Fibroblast of upper back skin (primary cell): ENCODE measurements around the gene RPL5.

Experiments
- DNase-seq: peaks from one replicate; pipeline ENCODE4 v3.0.0-alpha.2; 2013

RPL5 gene

DNA sequence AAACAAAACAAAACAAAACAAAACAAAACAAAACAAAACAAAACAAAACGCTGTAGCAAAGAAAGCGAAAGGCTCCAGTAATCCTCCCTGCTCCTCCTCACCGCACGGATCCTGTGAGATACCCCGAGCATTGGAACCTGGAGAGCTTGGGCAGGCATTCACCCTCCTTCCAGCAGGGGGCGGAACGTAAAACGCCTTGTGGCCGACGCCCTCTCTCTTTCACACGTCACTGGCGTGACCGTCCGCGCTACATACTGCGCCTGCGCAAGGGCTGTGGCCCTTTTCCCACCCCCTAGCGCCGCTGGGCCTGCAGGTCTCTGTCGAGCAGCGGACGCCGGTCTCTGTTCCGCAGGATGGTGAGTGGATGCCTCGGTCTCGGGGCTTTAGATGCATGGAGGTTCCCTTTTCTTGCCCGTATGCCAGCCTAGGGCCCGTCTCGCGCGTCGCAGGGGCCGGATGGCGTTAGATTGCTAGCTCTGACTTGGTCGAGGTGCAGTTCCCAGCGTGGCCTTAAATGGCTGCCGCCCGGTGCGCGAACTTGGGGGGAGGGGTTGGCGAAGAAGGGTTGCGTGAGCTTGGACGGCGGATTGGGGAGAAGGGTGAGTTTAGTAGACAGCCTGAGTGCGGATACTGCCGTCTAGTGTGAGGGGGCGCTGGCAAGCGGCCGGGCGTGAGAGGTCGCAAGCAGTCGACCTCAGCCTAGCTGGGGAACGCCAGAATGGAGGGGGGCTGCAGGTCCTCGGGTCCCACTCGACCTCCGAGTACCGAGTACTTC is at the start of gene RPL5:
Gene RPL5, plus strand, starts transcription at position 279 of the 775 bp plus-strand sequence. Its CDS starts 75 bp downstream, at position 354.
- DNase-seq, result peak; percentile 97

DNA sequence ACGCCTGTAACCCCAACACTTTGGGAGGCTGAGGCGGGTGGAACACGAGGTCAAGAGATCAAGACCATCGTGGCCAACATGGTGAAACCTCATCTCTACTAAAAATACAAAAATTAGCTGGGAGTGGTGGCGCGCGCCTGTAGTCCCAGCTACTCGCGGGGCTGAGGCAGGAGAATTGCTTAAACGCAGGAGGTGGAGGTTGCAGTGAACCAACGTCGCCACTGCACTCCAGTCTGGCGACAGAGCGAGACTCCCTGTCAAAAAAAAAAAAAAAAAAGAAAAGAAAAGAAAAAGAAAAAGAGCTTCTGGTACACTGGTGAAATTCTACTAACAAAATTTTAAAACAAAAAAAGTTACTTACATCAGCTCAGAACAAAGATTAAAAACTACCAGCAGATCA is 48.3 kb upstream of the RPL5 start:
- peak; percentile 3 for DNase-seq

DNA sequence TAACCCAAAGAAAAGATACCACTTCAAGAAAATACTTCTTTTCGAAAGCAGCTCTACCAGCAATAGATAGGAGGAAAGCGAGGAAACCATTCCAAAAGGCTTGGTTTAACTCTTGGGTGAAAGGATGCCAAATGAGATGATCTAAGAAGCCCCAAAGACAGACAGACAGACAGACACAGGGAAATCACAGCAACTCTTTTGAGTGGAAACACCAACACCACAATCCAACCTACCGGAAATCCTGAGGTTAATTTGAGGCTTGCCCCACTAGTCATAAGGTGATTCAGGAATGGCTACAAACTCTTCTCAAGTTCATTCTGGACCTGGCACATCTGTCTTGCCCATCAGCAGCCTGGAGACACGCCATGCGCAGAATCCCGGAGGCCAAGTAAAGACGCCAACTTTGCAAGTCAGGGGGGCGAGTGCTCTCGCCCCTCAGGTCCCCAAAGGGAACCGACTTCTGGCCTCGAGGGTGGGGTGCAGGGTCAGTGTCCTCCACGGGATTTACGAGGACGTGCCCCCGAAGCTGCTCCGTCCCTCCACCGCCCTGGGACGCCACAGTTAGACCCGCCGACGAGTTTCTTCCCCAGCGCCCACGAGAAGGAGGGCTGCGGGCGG is 47.7 kb upstream of the RPL5 start:
- DNase-seq, result peak; percentile 53

DNA sequence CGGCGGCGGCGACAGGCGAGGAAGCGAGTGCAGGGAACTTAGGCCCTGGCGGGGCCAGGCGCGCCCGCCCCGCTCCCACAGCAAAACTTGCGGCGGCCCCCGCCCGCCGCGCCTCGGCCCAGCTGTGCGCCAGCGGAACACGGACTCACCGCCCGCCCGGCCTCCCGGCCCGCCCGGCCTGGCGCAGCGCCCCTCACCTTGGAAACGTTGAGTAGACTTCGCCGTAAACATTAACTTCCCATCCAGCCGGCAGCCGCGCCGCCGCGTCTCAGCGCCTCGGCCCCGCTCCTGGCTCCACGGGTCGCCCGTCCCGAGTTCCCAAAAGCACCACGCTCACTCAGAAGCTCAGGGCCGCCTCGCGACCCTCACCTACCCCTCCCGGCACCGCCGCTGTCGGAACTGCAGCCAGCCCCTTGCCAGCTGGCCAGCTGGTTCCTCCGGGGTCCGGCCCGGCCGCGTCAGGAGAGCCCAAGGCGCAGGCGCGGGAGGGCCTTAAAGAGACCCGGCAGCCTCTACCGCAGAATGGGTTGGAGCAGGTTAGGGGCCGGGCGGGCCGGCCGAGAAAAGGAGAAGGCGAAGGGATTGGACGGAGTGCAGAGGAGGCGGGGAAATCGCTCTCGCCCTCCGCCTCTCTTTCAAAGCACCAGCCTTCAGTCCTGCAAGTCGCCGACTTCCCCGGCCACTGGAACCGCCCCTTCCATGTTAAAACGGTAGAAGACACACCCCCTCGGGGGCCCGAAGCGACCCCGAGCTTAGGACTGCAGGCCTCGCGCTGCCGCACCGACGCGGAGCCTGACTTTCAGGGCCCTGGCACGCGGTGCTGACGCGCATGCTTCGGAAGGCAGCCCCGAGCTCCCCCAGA is 47.0 kb upstream of the RPL5 start, which contains the start of gene EVI5:
Gene EVI5, minus strand, starts transcription at position 470 of the 862 bp plus-strand sequence. CDS start 48,562 bp downstream, outside the sequence.
- DNase-seq, result peak; percentile 96

DNA sequence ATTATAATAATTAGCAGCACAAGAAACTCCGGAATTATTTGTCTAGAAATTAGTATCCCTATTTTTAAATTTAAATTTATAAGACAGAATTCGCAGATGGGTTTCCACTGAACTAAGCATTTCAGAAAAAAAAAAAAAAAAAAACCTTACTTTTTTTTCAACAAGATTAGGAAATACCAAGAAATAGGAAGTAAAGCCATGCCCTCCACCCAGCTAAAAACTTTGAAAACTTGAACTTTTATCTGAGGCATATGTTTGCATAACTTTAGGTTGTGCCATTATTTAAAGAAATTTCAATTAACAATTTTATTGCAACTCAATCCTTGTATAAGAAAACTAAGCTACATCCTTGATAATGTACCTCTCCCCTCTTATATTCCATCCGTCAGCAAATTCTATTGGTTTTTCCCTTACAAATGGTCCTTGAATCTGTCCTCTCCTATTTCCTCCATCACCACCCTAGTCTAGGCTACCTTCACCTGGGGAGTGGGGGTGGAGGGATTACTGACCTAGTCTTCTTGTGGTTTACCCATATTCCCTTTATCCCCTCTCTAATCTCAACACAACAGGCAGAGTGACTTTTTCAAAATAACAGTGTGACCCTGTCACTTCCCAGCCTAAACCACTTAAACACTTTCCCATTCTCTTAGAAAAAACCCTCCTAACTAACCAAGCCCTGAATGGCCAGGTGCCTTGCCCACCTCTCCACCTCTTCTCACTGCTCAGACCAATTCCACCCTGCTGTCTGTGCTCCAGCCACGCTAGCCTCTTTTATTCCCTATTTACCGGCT is 45.5 kb upstream of the RPL5 start:
- no peak for DNase-seq

DNA sequence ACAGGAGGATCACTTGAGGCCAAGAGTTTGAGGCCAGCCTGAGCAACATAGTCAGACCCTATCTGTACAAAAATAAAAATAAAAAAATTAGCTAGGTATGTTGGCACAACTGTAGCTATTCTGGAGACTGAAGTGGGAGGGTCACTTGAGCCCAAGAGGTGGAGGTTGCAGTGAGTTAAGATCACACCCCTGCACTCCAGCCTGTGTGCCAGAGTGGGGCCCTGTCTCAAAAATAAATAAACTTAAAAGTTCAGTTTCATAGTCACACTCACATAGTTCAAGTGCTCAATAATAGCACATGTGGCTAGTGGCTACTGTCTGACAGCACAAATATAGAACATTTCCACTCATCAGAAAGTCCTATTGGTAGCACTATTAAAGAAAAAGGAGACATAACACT is 41.8 kb upstream of the RPL5 start:
- no peak for DNase-seq

DNA sequence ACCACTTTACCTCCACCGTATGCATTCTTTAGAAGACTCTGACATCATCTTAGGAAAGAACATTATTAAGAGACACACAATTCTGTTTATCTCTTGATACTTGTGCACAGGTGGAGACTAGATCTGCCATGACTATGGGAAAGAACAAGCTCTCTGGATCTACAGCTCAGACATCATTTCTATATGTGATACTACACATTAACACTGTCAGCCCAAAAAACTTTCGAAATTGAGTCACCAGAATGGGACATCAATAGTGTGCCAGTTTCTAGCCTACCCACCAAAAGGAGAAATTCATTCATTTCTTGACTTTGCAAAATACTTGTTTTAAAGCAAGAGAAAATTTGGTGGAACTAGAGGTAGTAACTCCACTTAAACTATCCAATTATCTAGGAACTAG is 41.0 kb upstream of the RPL5 start:
- DNase-seq, result no peak

DNA sequence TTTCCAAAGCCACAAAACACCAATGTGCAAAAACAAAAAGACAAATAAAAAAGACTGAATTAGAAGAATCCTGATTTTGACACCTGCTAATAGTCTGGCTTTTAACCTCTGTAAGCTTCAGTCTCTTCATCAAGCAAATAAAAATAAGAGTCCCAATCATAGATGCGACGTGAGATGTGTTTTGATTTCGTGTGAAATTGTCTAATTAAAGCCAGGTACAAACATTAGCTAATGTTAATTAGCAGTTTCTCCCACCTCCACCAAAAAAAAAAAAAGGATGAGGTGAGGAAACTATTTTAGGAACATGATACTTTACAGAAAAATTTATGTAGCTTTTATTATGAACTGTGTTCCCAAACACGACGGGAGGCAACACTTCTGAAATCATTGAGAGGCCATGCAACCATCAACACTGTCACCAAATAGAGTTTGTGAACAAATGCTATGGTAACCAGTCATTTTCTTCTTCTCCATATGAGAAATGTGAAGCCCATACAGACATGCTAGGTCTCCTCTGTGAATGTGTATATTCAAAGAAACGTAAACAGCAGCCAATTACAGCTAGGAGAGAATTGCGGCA is 40.3 kb upstream of the RPL5 start:
- no peak for DNase-seq

DNA sequence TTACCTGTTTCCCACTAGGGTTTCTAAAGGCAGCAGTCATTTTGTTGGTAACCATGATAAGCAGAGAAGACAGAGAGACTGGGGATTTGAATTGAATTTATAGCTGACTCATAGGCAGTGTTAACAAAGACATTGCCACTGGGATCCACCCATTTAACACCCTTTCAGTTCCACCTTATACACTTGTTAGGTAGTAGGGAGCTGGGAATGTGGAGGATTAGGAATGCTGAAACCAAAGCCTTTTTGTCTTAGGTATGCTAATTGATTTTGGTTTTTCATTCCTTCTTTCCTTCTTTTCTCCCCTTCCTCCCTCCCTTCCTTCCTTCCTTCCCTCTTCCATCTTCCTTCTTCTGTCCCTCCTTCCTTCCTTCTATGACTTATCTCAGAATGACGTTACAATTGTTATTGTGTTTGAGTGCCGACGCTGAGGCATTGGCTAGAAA is 39.5 kb upstream of the RPL5 start:
- no peak for DNase-seq

DNA sequence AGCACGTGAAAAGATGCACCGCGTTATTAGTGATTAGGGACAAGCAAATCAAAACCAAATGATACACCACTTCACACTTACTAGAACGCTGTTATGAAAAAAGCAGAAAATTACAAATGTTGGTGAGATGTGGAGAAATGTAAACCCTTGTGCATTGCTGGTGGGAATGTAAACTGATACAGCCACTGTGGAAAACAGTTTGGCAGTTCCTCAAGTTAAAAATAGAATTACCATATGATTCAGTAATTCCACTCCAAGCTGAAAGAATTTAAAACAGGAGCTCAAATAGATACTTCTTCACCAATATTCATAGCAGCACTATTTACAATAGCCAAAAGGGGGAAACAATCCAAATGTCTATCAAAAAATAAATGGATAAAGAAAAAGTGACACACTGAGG is 36.7 kb upstream of the RPL5 start:
- DNase-seq, result peak; percentile 72

DNA sequence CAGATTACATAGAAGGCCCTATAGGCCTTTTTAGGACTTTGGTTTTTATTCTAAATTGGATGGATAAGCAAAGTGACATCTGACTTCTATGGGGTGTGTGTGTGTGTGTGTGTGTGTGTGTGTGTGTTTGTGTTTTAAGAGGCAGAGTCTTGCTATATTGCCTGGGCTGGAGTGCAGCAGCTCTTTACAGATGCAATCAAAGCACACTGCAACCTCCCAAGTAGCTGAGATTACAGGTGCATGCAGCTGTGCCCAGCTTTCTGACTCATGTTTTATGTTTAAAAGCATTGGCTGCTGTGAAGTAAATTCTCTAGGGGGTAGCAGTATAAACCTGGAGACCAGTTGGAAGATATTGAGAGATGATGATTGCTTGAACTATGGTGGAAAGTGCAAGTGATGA is 34.5 kb upstream of the RPL5 start:
- peak; percentile 15 for DNase-seq

DNA sequence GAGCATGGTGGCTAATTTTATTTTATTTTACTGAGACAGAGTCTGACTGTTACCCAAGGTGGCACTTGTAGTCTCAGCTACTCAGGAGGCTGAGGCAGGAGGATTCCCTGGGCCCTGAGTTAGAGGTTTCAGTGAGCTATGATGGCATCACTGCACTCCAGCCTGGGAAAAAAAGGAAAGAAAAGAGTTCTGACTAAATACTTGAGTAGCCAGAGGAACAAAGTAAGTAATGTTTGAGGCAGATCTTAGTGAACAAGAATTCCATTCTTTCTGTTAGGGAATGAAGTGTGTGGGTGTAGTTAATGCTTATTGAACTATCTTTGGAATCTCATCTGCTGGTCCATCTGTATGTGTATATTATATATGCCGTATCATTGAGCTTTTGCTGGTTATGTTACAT is 33.9 kb upstream of the RPL5 start:
- peak; percentile 37 for DNase-seq

DNA sequence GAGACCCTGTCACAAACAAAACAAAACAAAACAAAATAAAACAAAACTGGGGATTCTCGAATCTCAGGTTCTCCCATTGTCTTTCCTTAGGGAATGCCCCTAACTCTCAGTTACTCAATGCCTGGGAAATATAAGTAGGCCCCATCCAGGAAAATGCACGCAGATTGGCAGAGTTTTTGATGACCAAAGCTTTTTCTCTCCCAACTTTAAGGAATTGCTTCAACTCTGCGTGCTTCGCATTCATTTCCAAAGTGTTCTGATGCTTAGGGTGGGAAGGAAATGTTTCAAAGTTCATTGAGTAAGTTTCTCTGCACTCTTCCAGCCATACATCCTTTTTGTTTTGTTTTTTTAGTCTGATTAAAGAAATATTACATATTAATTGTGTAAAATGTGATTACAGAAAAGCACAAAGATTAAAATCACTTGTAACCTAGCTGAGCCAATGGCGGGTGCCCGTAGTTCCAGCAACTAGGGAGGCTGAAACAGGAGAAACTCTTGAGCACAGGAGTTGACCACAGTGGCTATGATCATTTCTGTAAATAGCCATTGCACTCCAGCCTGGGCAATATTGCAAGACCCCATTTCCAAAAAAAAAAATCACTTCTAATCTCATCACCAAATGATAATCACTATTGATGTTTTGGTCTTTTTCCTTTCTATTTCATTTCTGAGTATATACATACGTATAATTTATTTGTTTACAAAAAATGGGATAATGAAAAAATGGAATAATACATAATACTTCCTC is 28.5 kb upstream of the RPL5 start:
- DNase-seq, result no peak

DNA sequence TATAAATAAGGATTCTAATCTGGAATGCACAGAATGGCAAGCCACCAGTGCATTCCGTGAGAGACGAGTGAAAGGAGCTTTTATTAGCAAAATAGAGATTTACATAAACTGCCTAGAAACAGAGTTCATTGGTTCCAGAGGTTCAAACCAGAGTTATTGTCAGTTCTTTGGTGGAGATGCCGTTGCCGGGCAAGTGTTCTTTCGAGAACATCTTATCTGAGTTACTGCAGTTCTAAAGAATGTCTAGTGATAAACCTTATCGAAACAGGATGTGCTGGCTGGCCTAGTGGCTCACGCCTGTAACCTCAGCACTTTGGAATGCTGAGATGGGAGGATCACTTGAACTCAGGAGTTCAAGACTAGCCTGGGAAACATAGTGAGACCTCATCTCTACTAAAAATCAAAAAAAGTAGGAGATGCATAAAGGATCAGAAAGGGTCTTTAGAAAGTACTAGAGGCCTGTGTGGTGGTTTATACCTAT is 27.1 kb upstream of the RPL5 start:
- DNase-seq, result peak; percentile 82

DNA sequence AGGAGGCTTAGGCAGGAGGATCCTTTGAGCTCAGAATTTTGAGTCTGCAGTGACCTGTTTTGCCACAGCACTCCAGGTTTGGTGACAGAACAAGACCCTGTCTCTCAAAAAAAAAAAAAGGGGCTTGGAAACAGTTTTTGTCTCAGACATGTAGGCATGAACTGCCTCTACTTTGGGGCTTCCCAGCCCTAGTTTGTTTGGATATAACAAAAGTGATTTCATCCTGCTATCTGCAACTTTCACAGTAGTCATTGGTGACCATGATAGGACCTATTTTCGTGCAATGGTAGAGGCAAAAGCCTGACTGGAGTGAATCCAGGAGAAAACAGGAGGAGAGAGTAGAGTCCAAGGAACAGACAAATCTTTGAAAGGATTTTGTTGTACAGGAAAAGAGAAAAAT is 26.6 kb upstream of the RPL5 start:
- DNase-seq, result no peak

DNA sequence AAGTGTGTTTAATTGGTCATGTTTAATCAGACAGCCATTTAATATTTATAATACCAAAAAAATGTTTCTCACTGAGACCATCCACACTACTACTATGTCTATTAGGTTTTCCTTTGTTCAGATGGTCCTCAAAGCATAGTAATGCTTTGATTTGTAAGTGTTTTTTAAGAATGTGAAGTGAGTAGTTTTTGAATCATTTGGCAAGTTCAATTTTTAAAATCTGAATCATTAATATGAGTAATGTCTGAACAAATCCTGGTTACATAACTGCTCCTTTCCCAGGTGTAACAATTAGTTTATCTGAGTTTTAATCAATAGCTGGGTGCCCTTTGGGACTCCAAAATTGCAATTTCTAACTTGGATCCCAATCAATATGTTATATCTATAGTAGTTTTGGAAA is 23.5 kb upstream of the RPL5 start:
- DNase-seq, result peak; percentile 3

DNA sequence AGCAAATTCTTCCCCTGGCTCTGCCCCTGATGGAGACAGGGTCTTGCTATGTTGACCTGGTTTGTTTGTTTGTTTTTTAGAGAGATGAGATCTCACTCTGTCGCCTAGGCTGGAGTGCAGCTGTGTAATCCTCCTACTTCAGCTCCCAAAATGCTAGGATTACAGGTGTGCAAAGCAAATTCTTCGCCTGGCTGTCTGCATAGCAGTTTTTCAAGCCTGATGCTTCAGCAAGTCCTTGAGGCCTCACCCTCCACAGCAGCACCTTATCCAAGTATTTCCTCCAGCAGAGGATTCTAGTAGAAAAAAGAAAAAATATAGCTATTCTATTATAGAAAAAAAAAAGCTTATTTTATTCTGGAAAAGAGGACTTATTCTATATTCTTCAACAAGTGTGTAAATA is 15.1 kb upstream of the RPL5 start:
- no peak for DNase-seq

DNA sequence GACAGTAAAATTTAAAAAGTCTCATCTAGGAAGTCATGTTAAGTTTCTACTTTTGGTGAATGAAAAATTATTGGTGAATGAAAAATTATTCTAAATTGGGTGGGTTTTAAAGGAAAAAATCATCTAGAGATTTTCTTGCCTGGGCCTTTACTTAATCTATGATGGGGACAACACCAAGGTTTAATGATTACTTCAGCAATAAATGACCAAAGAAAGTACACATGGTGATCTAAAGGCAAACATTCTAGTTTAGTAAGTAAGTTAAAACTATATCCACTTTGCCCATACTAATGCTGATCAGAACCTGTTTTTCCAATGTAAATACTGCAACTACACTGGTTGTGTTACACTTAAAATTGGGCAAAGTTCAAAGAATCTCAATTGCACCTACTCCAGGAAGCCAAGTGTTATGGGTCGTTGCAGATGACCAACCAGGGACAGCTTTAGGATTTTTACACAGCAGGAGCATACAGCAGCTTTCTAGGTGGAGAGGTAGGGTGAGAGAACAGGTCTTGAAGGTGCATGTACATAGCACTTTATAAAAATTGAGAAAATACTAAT is 14.6 kb upstream of the RPL5 start:
- DNase-seq, result no peak

DNA sequence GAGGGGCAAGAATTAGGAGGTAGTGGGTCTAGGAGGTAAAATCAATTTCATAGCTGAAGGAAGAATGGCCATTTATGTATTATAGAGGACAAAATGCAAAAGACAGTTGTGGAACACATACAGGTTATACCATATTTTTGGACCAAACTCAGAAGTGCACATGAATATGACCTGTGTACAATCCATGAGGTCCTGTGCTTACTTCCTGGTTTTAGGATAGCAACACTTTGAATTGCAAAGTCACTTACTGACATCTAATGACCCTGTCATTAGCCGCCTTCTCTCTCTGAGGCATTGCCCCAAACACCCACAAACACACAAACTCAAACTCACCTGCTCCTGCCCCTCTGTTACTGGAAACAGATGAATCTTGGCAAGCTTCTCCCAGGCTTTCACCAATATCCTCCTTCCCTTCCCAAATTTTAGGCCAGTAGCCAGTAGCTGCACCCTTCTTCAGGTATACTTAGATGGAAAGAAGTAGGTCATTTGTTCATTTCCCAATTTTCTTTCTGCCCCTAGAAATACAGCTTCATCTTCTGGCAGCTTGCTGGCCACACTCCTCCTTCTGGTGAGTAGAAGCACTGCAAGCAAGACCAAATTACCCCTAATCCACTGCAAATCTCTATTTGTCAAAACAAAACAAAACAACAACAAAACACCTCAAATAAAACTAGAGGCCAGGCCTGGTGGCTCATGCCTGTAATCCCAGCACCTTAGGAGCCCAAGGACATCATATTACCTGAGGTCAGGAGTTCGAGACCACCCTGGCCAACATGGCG is 13.7 kb upstream of the RPL5 start:
- DNase-seq, result no peak

DNA sequence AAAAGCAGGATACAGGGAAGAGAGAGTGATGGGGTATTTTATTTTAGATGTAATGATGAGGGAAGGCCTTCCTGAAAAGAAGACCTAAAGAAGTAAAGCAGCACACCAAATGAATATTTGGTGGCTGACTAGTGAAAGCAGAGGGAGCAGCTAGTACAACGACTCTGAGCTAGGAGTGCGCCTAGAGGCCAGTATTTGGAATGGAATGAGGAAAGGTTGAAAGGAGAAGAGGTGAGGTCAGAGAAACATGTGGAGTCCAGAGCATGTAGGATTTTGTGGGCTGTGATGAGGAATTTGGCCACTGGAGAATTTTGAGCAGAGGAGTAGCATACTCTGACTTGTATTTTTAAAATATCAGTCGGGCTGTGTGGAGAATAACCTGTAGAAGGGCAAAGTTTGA is 11.8 kb upstream of the RPL5 start:
- DNase-seq, result no peak
